Smooth muscle cell (in vitro differentiated cells): ENCODE measurements around the gene ESPN. TPM values are rescaled to one million over a fixed set of nuclear protein-coding genes. Genes with fewer than 3 reads are reported as not detected.

Source experiments
- DNase-seq: peaks from one replicate; lab custom pipeline; 2025; ENCODE audit not compliant: unreplicated experiment; lab: John Stamatoyannopoulos, UW
- H2AFZ ChIP-seq: fragments of 200-600 bp; sonication (generic); 2 replicates; pipeline ENCODE4 v1.6.0; 2016; ENCODE audit warnings: antibody characterized with exemption, low read depth, mild to moderate bottlenecking
- H3F3A ChIP-seq: fragments of 200-600 bp; sonication (generic); 2 replicates; pipeline ENCODE4 v1.6.0; 2017; ENCODE audit warnings: antibody characterized with exemption, low read depth
- H3K27ac ChIP-seq: fragments of 200-600 bp; sonication (generic); 2 replicates; pipeline ENCODE4 v1.5.1; 2016; ENCODE audit warnings: low read depth, mild to moderate bottlenecking
- H3K27me3 ChIP-seq: fragments of 200-600 bp; sonication (generic); 2 replicates; pipeline ENCODE4 v1.6.1; 2016; ENCODE audit warnings: low read depth, mild to moderate bottlenecking
- H3K36me3 ChIP-seq: fragments of 200-600 bp; sonication (generic); 2 replicates; pipeline ENCODE4 v1.5.1; 2016; ENCODE audit warnings: low read depth
- H3K4me1 ChIP-seq: fragments of 200-600 bp; sonication (generic); 2 replicates; pipeline ENCODE4 v1.5.1; 2016; ENCODE audit warnings: low read depth
- H3K4me2 ChIP-seq: fragments of 200-600 bp; sonication (generic); 2 replicates; pipeline ENCODE4 v1.6.0; 2016; ENCODE audit warnings: mild to moderate bottlenecking
- H3K4me3 ChIP-seq: fragments of 200-600 bp; sonication (generic); 2 replicates; pipeline ENCODE4 v1.5.1; 2016; ENCODE audit warnings: mild to moderate bottlenecking
- H3K79me2 ChIP-seq: fragments of 200-600 bp; sonication (generic); 2 replicates; pipeline ENCODE4 v1.6.0; 2016; ENCODE audit warnings: low read depth, mild to moderate bottlenecking
- H3K9ac ChIP-seq: fragments of 200-600 bp; sonication (generic); 2 replicates; pipeline ENCODE4 v1.6.0; 2016; ENCODE audit warnings: low read depth
- H3K9me3 ChIP-seq: fragments of 200-600 bp; sonication (generic); replicated peaks from 2 replicates; pipeline ENCODE4 v1.5.1; 2016; ENCODE audit warnings: low read depth
- H4K20me1 ChIP-seq: fragments of 200-600 bp; sonication (generic); 2 replicates; pipeline ENCODE4 v1.6.0; 2016; ENCODE audit warnings: low read depth
- CTCF ChIP-seq: fragments of 200-600 bp; sonication (generic); IDR thresholded peaks from 2 replicates; pipeline ENCODE4 v1.5.1; 2017; ENCODE audit warnings: borderline replicate concordance, mild to moderate bottlenecking, antibody characterized with exemption; ENCODE audit not compliant: insufficient read depth, poor library complexity, severe bottlenecking
- WGBS: methylation state at CpG from one replicate; pipeline ENCODE4 v1.1.7; 2016; ENCODE audit warnings: low lambda C conversion rate; 5-methylcytosine and 5-hydroxymethylcytosine counted together
- polyA plus RNA-seq: library from polyadenylated mRNA; unstranded; fragments of >200 nt; fragmentation: Nextera tagmentation; extraction: Ambion mirVana; gene quantifications from 2 replicates; pipeline ENCODE4 v1.2.1, GENCODE V29; 2016
- total RNA-seq: library from RNA; depleted of rRNA; stranded (reverse); fragments of >200 nt; gene quantifications from 2 replicates; pipeline ENCODE4 v1.2.3, GENCODE V29; 2014

Gene ESPN
- total and polyA plus RNA-seq, 2 experiments from 2014 or later = 1.1 TPM; not detected in 1

- no peak for DNase-seq
- Histone ChIP-seq H3K4me1 (peaks cover 7% of the 10 kb centered on the region), H3K27me3 (peaks cover 34% of the 10 kb centered on the region), H3K4me3 (no peak overlapping the region), H3F3A (no peaks in the 10 kb centered on the region), H4K20me1 (no peaks in the 10 kb centered on the region), H2AFZ (no peak overlapping the region), H3K36me3 (no peaks in the 10 kb centered on the region), H3K4me2 (no peak overlapping the region), H3K9me3 (no peaks in the 10 kb centered on the region), H3K79me2 (no peaks in the 10 kb centered on the region), H3K27ac (peak overlapping the region; percentile 90), H3K9ac (no peak overlapping the region)
- WGBS = 66% methylated on average over 6 of the region's 6 CpGs
- no peak for TF ChIP-seq CTCF
These were observed 11.7 kb upstream of the ESPN start for GRCh38 chr1:6412896-6413295.

- H3K9me3 ChIP-seq = no peaks in the 10 kb centered on the region
- H3K4me1 ChIP-seq = peaks cover 11% of the 10 kb centered on the region
- H3K9ac ChIP-seq = peak overlapping the region; percentile 71
- no peak for DNase-seq
- no peaks in the 10 kb centered on the region for H3K36me3 ChIP-seq
- no peaks in the 10 kb centered on the region for H4K20me1 ChIP-seq
- H3K27ac ChIP-seq = peak overlapping the region; percentile 90
- 10% methylated on average over 15 of the region's 15 CpGs for WGBS
- H3K79me2 ChIP-seq = no peaks in the 10 kb centered on the region
- H3K27me3 ChIP-seq = peaks cover 50% of the 10 kb centered on the region
- peak overlapping the region; percentile 69 for H3K4me2 ChIP-seq
- TF ChIP-seq CTCF = peak; percentile 50
- peak overlapping the region; percentile 69 for H2AFZ ChIP-seq
- no peak overlapping the region for H3K4me3 ChIP-seq
- H3F3A ChIP-seq = no peaks in the 10 kb centered on the region
These were observed 10.1 kb upstream of the ESPN start for GRCh38 chr1:6414443-6414844.

GRCh38 chr1:6414881-6415626 lies 9.5 kb upstream of the ESPN start:
- Histone ChIP-seq H3K4me1 (peaks cover 17% of the 10 kb centered on the region), H3K4me2 (peak overlapping the region; percentile 69), H3K27me3 (peaks cover 56% of the 10 kb centered on the region), H3K4me3 (no peak overlapping the region), H4K20me1 (no peaks in the 10 kb centered on the region), H2AFZ (peak overlapping the region; percentile 69), H3F3A (no peaks in the 10 kb centered on the region), H3K79me2 (no peaks in the 10 kb centered on the region), H3K27ac (peak overlapping the region; percentile 90), H3K36me3 (no peaks in the 10 kb centered on the region), H3K9me3 (no peaks in the 10 kb centered on the region), H3K9ac (peak overlapping the region; percentile 71)
- TF ChIP-seq CTCF = no peak
- WGBS = 69% methylated on average over 17 of the region's 17 CpGs
- no peak for DNase-seq

- Histone ChIP-seq H3K4me2 (no peak overlapping the region), H3F3A (no peaks in the 10 kb centered on the region), H3K36me3 (no peaks in the 10 kb centered on the region), H4K20me1 (no peaks in the 10 kb centered on the region), H2AFZ (no peak overlapping the region), H3K79me2 (no peaks in the 10 kb centered on the region), H3K27ac (no peak overlapping the region), H3K4me1 (peaks cover 22% of the 10 kb centered on the region), H3K9me3 (no peaks in the 10 kb centered on the region), H3K27me3 (peaks cover 68% of the 10 kb centered on the region), H3K4me3 (no peak overlapping the region), H3K9ac (no peak overlapping the region)
- TF ChIP-seq CTCF = no peak
- WGBS = 75% methylated on average over 8 of the region's 8 CpGs
- no peak for DNase-seq
These were observed 8.3 kb upstream of the ESPN start for GRCh38 chr1:6416295-6416656.
